ENCODE results near the gene ORC1.

The ORC1 gene

DNA sequence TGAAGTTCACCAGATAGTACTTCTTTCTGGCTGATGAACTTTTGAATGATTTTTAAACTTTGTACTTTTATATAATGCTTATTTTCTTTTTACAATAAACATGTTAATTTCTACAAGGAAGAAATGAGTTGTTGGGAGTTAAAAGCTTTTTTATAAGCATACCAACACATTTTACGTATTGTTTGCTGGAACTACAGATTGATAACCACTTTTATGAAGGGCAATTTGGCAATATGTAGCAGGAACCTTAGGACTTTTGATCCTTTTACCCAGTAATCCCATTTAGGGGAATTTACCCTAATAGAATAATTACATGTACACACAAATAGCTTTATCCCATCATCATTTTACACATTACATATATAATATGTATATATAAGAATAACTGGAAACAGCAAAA lies 16.5 kb upstream of the ORC1 start:
- TF ChIP-seq, protein P1, sequence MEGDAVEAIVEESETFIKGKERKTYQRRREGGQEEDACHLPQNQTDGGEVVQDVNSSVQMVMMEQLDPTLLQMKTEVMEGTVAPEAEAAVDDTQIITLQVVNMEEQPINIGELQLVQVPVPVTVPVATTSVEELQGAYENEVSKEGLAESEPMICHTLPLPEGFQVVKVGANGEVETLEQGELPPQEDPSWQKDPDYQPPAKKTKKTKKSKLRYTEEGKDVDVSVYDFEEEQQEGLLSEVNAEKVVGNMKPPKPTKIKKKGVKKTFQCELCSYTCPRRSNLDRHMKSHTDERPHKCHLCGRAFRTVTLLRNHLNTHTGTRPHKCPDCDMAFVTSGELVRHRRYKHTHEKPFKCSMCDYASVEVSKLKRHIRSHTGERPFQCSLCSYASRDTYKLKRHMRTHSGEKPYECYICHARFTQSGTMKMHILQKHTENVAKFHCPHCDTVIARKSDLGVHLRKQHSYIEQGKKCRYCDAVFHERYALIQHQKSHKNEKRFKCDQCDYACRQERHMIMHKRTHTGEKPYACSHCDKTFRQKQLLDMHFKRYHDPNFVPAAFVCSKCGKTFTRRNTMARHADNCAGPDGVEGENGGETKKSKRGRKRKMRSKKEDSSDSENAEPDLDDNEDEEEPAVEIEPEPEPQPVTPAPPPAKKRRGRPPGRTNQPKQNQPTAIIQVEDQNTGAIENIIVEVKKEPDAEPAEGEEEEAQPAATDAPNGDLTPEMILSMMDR (IDR thresholded peaks at IDR 0.05; ENCODE audit: low read depth, low read length, missing control alignments): no peak
- no peak overlapping the region for H3K4me3 ChIP-seq (replicated peaks; ENCODE audit: low read depth, low read length)
- DNase-seq (ENCODE audit: extremely low read depth, low read depth): no peak

DNA sequence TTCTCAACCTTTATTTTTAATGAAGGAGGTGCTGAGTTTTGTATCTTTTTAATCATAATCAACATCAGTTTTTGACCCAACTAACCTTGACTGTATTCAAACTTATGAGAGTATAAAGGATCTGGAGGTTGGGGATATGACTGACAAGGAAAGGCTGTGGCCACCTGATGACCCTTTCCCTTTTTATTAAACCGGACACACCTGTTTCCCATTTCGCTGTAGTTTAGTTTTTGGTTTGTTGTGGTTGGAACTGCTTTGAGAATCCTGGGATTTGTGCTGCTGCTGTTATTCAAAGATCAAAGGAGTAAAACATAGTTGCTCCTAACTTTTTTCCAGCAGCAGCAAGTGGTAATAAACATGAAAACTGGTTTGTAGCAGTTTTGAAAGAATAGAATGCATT lies 12.6 kb upstream of the ORC1 start:
- H3K4me3 ChIP-seq (replicated peaks; ENCODE audit: low read depth, low read length): no peak overlapping the region
- TF ChIP-seq, protein P1 (IDR thresholded peaks at IDR 0.05; ENCODE audit: low read depth, low read length, missing control alignments): no peak
- DNase-seq (ENCODE audit: extremely low read depth, low read depth): no peak

DNA sequence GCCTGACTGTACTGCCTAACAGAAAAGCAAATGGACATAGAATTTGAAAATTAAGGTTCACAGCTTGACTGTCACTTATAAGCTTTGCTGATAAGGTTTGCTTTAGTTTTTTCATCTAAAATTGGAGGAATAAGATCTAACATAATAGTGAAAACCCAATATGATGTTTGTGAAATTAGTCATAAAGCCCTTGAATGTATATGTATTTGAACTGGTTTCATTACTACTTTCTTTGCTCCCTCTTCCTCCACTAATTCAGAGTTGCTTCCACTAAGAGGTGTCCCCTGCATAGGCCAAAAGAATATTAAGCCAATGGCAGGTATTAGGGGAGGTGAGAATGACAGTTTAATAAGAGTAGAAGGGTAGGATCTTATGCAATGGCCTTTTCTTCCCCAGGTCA lies 10.7 kb upstream of the ORC1 start:
- no peak for DNase-seq (ENCODE audit: extremely low read depth, low read depth)
- no peak overlapping the region for H3K4me3 ChIP-seq (replicated peaks; ENCODE audit: low read depth, low read length)
- TF ChIP-seq, protein P1 (IDR thresholded peaks at IDR 0.05; ENCODE audit: low read depth, low read length, missing control alignments): no peak

DNA sequence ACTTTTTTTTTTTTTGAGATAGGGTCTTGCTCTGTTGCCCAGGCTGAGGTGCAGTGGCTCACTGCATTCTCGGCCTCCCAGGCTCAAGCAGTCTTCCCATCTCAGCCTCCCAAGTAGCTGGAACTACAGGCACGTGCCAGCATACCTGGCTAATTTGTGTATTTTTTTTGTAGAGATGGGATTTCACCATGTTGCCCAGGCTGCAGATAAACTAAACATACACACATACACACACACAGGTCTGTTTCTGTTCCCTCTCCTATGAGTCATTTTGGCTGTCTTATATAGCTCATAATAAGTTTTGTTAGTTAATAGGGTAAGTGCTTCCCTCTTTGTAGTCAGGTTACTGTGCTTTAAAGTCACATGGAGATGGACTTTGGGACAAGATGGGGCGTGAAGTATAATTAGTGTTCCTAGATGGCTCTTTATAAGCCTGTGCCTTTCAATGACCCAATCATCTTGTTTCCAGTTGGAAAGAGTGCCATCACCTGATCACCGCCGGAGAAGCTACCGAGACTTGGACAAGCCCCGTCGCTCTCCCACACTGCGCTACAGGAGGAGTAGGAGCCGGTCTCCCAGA lies 9.3 kb upstream of the ORC1 start:
- DNase-seq (ENCODE audit: extremely low read depth, low read depth): no peak
- TF ChIP-seq, protein P1 (IDR thresholded peaks at IDR 0.05; ENCODE audit: low read depth, low read length, missing control alignments): no peak
- no peak overlapping the region for H3K4me3 ChIP-seq (replicated peaks; ENCODE audit: low read depth, low read length)

DNA sequence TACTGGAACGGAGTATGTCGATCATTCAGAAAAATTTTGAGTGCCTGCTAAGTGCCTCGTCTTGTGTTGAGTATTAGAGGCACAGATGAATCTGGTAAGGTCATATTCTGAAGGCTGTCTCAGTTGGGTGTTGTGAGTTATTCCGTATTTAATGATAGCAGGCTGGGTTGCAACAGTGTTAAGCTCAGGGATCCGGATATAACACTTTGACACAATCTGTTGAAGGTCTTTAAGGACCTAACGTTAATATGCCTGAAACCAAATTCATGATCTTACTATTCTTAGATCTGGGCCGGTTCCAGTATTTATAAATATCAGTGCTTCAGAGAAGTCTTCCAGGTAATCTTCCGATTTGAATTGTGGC lies 734 bp upstream of the ORC1 start:
- TF ChIP-seq, protein P1 (IDR thresholded peaks at IDR 0.05; ENCODE audit: low read depth, low read length, missing control alignments): no peak
- no peak for DNase-seq (ENCODE audit: extremely low read depth, low read depth)
- H3K4me3 ChIP-seq (replicated peaks; ENCODE audit: low read depth, low read length): peak overlapping the region; percentile 69

DNA sequence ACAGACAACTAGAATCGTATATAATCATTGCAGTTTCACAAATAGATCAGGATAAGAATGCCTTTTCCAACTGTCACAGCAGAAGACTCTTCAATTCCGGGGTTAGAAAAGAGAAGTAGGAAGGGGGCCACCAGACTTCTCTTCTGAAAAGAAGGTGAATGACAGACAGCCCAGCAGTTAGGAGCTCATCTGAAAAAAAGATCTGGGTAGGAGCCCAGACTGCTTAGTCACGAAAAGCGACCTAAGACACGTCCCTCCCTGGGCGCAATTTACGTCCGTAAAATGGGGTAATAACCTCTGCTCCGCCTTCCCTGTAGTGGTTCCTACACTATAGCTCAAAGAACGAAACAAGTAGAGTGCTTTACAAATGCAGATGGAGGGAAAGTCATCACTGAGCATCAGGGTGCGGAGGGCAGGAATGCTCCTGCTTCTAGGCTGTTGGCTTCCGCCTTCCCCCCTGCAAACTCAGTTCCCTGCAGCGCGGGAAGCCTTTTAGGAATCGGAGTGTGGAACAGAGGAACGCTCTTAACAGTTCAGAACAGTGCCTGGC lies 582 bp downstream of the ORC1 start:
- H3K4me3 ChIP-seq (replicated peaks; ENCODE audit: low read depth, low read length): peak overlapping the region; percentile 69
- DNase-seq (ENCODE audit: extremely low read depth, low read depth): peak; percentile 46
- TF ChIP-seq, protein P1 (IDR thresholded peaks at IDR 0.05; ENCODE audit: low read depth, low read length, missing control alignments): no peak

DNA sequence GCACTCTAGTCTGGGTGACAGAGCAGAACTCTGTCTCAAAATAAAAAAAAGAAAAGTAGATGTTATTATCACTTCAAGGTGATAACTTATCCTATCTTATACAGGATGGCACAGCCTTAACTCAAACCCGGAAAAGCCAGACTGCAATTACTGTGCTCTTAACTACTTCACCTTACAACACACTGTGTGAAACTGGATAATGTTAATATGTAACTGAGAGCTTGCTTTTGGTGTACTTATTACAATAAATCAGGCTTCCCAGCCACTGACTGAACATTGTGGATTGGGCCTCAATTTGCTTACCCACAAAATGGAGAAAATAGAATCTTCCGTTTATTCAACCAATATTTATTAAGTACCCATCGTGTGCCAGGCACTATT lies 1.4 kb downstream of the ORC1 start:
- H3K4me3 ChIP-seq (replicated peaks; ENCODE audit: low read depth, low read length): peak overlapping the region; percentile 69
- no peak for DNase-seq (ENCODE audit: extremely low read depth, low read depth)

More for the DNA sequence above, 1.4 kb downstream of the ORC1 start:
- TF ChIP-seq, protein P1 (IDR thresholded peaks at IDR 0.05; ENCODE audit: low read depth, low read length, missing control alignments): no peak
